ENCODE results near the gene AMER3. TPM values are rescaled to one million over a fixed set of nuclear protein-coding genes. Genes with fewer than 3 reads are reported as not detected.

Gene AMER3
- total RNA-seq, 1 experiment from 2014 or later = 0.79 TPM

- no TSS peak for BruUV-seq (replicated peaks)
- Histone ChIP-seq H3K36me3 (ENCODE audit: control insufficient read depth, insufficient read depth, low read length) (no peaks in the 10 kb centered on the region), H3K4me3 (ENCODE audit: low read depth, low read length) (no peak overlapping the region), H3K4me1 (no peaks in the 10 kb centered on the region), H3K9me3 (no peaks in the 10 kb centered on the region), H3K27me3 (replicated peaks; ENCODE audit: control insufficient read depth, insufficient read depth, low read length) (no peaks in the 10 kb centered on the region)
- ChIA-PET CTCF (no interaction called here), POLR2A (no interaction called here)
- no peaks in the 10 kb centered on the region for H3K36me3 Mint-ChIP-seq (ENCODE audit: insufficient read depth, unreplicated experiment)
- no peak for TF ChIP-seq CTCF (IDR thresholded peaks at IDR 0.05; ENCODE audit: insufficient read depth in 1 of 2, low read depth in 1 of 2, low read length in 1 of 2, severe bottlenecking in 1 of 2, unreplicated experiment in 1 of 2)
- H3K27ac Mint-ChIP-seq (ENCODE audit: unreplicated experiment) = no peak overlapping the region
- intact Hi-C loops (cut with micrococcal nuclease; ENCODE audit: unreplicated experiment) = no loop called here
- DNase-seq = no peak
- H3K9me3 Mint-ChIP-seq (ENCODE audit: unreplicated experiment) = no peaks in the 10 kb centered on the region
- no peaks in the 10 kb centered on the region for H3K4me1 Mint-ChIP-seq (ENCODE audit: low read depth, unreplicated experiment)
- no peak overlapping the region for H3K4me3 Mint-ChIP-seq (ENCODE audit: unreplicated experiment)
- H3K27me3 Mint-ChIP-seq (ENCODE audit: insufficient read depth, unreplicated experiment) = peaks cover 7% of the 10 kb centered on the region
Observed at GRCh38 chr2:130763405-130763804, 8.1 kb downstream of the AMER3 start.

GRCh38 chr2:130764035-130764820 is 8.9 kb downstream of the AMER3 start:
- intact Hi-C loops (cut with micrococcal nuclease; ENCODE audit: unreplicated experiment) = no loop called here
- Histone ChIP-seq H3K4me1 (no peaks in the 10 kb centered on the region), H3K27me3 (replicated peaks; ENCODE audit: control insufficient read depth, insufficient read depth, low read length) (no peaks in the 10 kb centered on the region), H3K36me3 (ENCODE audit: control insufficient read depth, insufficient read depth, low read length) (no peaks in the 10 kb centered on the region), H3K4me3 (ENCODE audit: low read depth, low read length) (no peak overlapping the region), H3K9me3 (no peaks in the 10 kb centered on the region)
- no peak overlapping the region for H3K27ac Mint-ChIP-seq (ENCODE audit: unreplicated experiment)
- no peaks in the 10 kb centered on the region for H3K4me1 Mint-ChIP-seq (ENCODE audit: low read depth, unreplicated experiment)
- DNase-seq = no peak
- no peak for TF ChIP-seq CTCF (IDR thresholded peaks at IDR 0.05; ENCODE audit: insufficient read depth in 1 of 2, low read depth in 1 of 2, low read length in 1 of 2, severe bottlenecking in 1 of 2, unreplicated experiment in 1 of 2)
- H3K36me3 Mint-ChIP-seq (ENCODE audit: insufficient read depth, unreplicated experiment) = no peaks in the 10 kb centered on the region
- CTCF ChIA-PET = no interaction called here
- H3K9me3 Mint-ChIP-seq (ENCODE audit: unreplicated experiment) = no peaks in the 10 kb centered on the region
- peaks cover 7% of the 10 kb centered on the region for H3K27me3 Mint-ChIP-seq (ENCODE audit: insufficient read depth, unreplicated experiment)
- POLR2A ChIA-PET = no interaction called here
- no TSS peak for BruUV-seq (replicated peaks)
- no peak overlapping the region for H3K4me3 Mint-ChIP-seq (ENCODE audit: unreplicated experiment)

- no peaks in the 10 kb centered on the region for H3K36me3 ChIP-seq (ENCODE audit: control insufficient read depth, insufficient read depth, low read length)
- H3K9me3 Mint-ChIP-seq (ENCODE audit: unreplicated experiment) = no peaks in the 10 kb centered on the region
- peaks cover 7% of the 10 kb centered on the region for H3K27me3 Mint-ChIP-seq (ENCODE audit: insufficient read depth, unreplicated experiment)
- intact Hi-C loops (cut with micrococcal nuclease; ENCODE audit: unreplicated experiment) = no loop called here
- H3K4me3 ChIP-seq (ENCODE audit: low read depth, low read length) = no peak overlapping the region
- CTCF ChIA-PET = no interaction called here
- no peaks in the 10 kb centered on the region for H3K36me3 Mint-ChIP-seq (ENCODE audit: insufficient read depth, unreplicated experiment)
- no TSS peak for BruUV-seq (replicated peaks)
- no peak overlapping the region for H3K4me3 Mint-ChIP-seq (ENCODE audit: unreplicated experiment)
- H3K4me1 ChIP-seq = no peaks in the 10 kb centered on the region
- H3K4me1 Mint-ChIP-seq (ENCODE audit: low read depth, unreplicated experiment) = no peaks in the 10 kb centered on the region
- POLR2A ChIA-PET = no interaction called here
- no peaks in the 10 kb centered on the region for H3K27me3 ChIP-seq (replicated peaks; ENCODE audit: control insufficient read depth, insufficient read depth, low read length)
- no peak for DNase-seq
- H3K27ac Mint-ChIP-seq (ENCODE audit: unreplicated experiment) = no peak overlapping the region
- no peak for TF ChIP-seq CTCF (IDR thresholded peaks at IDR 0.05; ENCODE audit: insufficient read depth in 1 of 2, low read depth in 1 of 2, low read length in 1 of 2, severe bottlenecking in 1 of 2, unreplicated experiment in 1 of 2)
- H3K9me3 ChIP-seq = no peaks in the 10 kb centered on the region
Observed at GRCh38 chr2:130764821-130765115, 9.4 kb downstream of the AMER3 start.

Measured in Caco-2 (cell line).